Heart right ventricle (tissue), 16 donors: ENCODE measurements around the gene RNF40. TPM values are rescaled to one million over a fixed set of nuclear protein-coding genes. Genes with fewer than 3 reads are reported as not detected.

ENCODE experiments used
- ATAC-seq, 8 donors: fragments of 200-7000 bp; cut with Tn5 transposase; one replicate each; pipeline ENCODE4 v1.9.1; 2020; ENCODE audit warnings: mild to moderate bottlenecking in 8 of 8, moderate library complexity in 8 of 8, moderate number of reproducible peaks in 1 of 8
- DNase-seq, 2 donors: peaks; one replicate each; pipeline ENCODE4 v3.0.0-alpha.2; 2020
- H3K27ac ChIP-seq, 10 donors: fragments of 200-600 bp; sonication (generic) in 2 of 10; one replicate each; pipeline versions ENCODE4 v1.5.0 to v1.8.0; 2020 to 2022; ENCODE audit warnings: mild to moderate bottlenecking in 3 of 10
- H3K27me3 ChIP-seq, 7 donors: fragments of 200-600 bp; one replicate each; pipeline ENCODE4 v1.8.0; 2021 to 2022; ENCODE audit warnings: mild to moderate bottlenecking in 2 of 7
- H3K36me3 ChIP-seq, 9 donors: fragments of 200-600 bp; sonication (generic) in 1 of 9; one replicate each; pipeline versions ENCODE4 v1.5.0 to v1.8.0; 2020 to 2022; ENCODE audit warnings: mild to moderate bottlenecking in 2 of 9
- H3K4me1 ChIP-seq, 9 donors: fragments of 200-600 bp; sonication (generic) in 1 of 9; one replicate each; pipeline versions ENCODE4 v1.5.0 to v1.8.0; 2020 to 2022; ENCODE audit warnings: mild to moderate bottlenecking in 4 of 9
- H3K4me3 ChIP-seq, 10 donors: fragments of 200-600 bp; sonication (generic) in 2 of 10; one replicate each; pipeline versions ENCODE4 v1.5.0 to v1.8.0; 2020 to 2022; ENCODE audit warnings: mild to moderate bottlenecking in 7 of 10, moderate library complexity in 2 of 10
- H3K9me3 ChIP-seq, 11 donors: fragments of 200-600 bp in 10 of 11; sonication (generic) in 2 of 11; one replicate each; pipeline versions ENCODE4 v1.5.0 to v1.8.0; 2013 to 2022; ENCODE audit warnings: mild to moderate bottlenecking in 2 of 11, control low read depth in 1 of 11, moderate library complexity in 1 of 11
- WGBS, 2 donors: extraction: QIAGEN DNeasy Blood & Tissue Kit; methylation state at CpG; one replicate each; pipeline ENCODE4 v1.1.7; 2013; ENCODE audit warnings: inconsistent platforms in 1 of 2; 5-methylcytosine and 5-hydroxymethylcytosine counted together
- intact Hi-C, 10 donors: fragments of 100-400 bp; cut with DNase I; formaldehyde crosslinking; loops; one replicate each; pipeline versions ENCODE4 v1.11.1 to v1.14.2; 2022
- polyA plus RNA-seq, 2 donors: library from polyadenylated mRNA; stranded (reverse); fragments of 200-250 nt; gene quantifications; one replicate each; pipeline ENCODE4 v1.2.3, GENCODE V29; 2013
- total RNA-seq, 10 donors: library from RNA; stranded (reverse); fragmentation: NEBNext Ultra II Directional in 3 of 10; extraction: Animal tissue kit (Norgen Biotek cat#: 25700) in 3 of 10; gene quantifications; one replicate each; pipeline versions ENCODE4 v1.2.1 to v1.2.4, GENCODE V29; 2021 to 2023
- TF ChIP-seq, protein P1 (sequence below), 9 donors: fragments of 200-600 bp; sonication (generic) in 2 of 9; IDR thresholded peaks; one replicate each; pipeline versions ENCODE4 v1.5.0 to v1.8.0; 2021 to 2022; ENCODE audit warnings: antibody characterized with exemption in 9 of 9, mild to moderate bottlenecking in 5 of 9, moderate library complexity in 1 of 9
- donor health status: Arrhythmogenic right ventricular cardiomyopathy.
- donor health status: ischemic (EF 13 %, LVEDD 7.1; RV severe dilation, severe dysfunction).
- donor health status: healthy with polysubstance abuse.
- donor health status: DM: no; HTN: yes; CAD: no.
- donor health status: DM: no; HTN: no; CAD: no.
- donor health status: ischemic (EF 25% LVEDD 6.9; RV normal size, moderate dysfunction).
- donor health status: ischemic (EF 25% LVEDD 5.7; RV mildly dilated, moderate dysfunction).
- donor health status: healthy.
- donor health status: DM: yes; HTN: yes; CAD: no.
- donor health status: Ischemic cardiomyopathy.
- donor health status: ischemic (EF 35%, LVEDD 5.7; RV mildly dilated, moderate dysfunction).
- donor health status: nonischemic (EF 11% LVEDD 7.7; RV severe dilation, severe dysfunction).
- donor health status: DM: yes; HTN: yes; CAD: no.
- donor health status: PGD.
- donor health status: ischemic (EF 29% LVEDD 5.4; RV normal size, mild dysfunction).
- donor health status: nonischemic (EF 23%, LVEDD 6.1; RV moderate dilation, normal function).

RNF40 gene
- total and polyA plus RNA-seq, 12 donors = 33.0 to 69.9 (median 42.6) TPM

GRCh38 chr16:30741461-30741914 is 20.6 kb upstream of the RNF40 start:
- H3K27ac ChIP-seq = peak overlapping the region in 8 of 10 donors; percentile 10 to 70 (median 52)
- H3K4me1 ChIP-seq = peaks cover 10 to 33% (median 21%) of the 10 kb centered on the region in 9 donors
- intact Hi-C loops = loop anchor here in 1 of 10 donors (5.0 kb wide), 1 partner anchor 39 kb away; no protein-coding TSS in a partner anchor
- peaks cover 11 to 81% (median 30%) of the 10 kb centered on the region in 9 donors for H3K36me3 ChIP-seq
- H3K9me3 ChIP-seq = no peaks in the 10 kb centered on the region
- no peak overlapping the region for H3K4me3 ChIP-seq
- DNase-seq (no peak), ATAC-seq (peak in 4 of 8 donors; percentile 11 to 33 (median 18))
- WGBS, 2 donors = 68 to 73% methylated on average over 6 of the region's 6 CpGs
- no peaks in the 10 kb centered on the region for H3K27me3 ChIP-seq
- TF ChIP-seq, protein P1, sequence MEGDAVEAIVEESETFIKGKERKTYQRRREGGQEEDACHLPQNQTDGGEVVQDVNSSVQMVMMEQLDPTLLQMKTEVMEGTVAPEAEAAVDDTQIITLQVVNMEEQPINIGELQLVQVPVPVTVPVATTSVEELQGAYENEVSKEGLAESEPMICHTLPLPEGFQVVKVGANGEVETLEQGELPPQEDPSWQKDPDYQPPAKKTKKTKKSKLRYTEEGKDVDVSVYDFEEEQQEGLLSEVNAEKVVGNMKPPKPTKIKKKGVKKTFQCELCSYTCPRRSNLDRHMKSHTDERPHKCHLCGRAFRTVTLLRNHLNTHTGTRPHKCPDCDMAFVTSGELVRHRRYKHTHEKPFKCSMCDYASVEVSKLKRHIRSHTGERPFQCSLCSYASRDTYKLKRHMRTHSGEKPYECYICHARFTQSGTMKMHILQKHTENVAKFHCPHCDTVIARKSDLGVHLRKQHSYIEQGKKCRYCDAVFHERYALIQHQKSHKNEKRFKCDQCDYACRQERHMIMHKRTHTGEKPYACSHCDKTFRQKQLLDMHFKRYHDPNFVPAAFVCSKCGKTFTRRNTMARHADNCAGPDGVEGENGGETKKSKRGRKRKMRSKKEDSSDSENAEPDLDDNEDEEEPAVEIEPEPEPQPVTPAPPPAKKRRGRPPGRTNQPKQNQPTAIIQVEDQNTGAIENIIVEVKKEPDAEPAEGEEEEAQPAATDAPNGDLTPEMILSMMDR (IDR thresholded peaks at IDR 0.05) = no peak

- Histone ChIP-seq H3K36me3 (peaks cover 0 to 59% (median 9%) of the 10 kb centered on the region in 9 donors), H3K9me3 (no peaks in the 10 kb centered on the region), H3K27ac (peak overlapping the region in 7 of 10 donors; percentile 41 to 71 (median 61)), H3K4me1 (peaks cover 10 to 39% (median 29%) of the 10 kb centered on the region in 9 donors), H3K27me3 (no peaks in the 10 kb centered on the region), H3K4me3 (no peak overlapping the region)
- TF ChIP-seq, protein P1 (IDR thresholded peaks at IDR 0.05) = no peak
- DNase-seq (peak in 1 of 2 donors; percentile 45), ATAC-seq (peak in 5 of 8 donors; percentile 7 to 21 (median 17))
- WGBS, 2 donors = 82 to 95% methylated on average over 11 of the region's 11 CpGs
- intact Hi-C loops = loop anchor here in 1 of 10 donors (5.0 kb wide), 1 partner anchor 41 kb away; no protein-coding TSS in a partner anchor
Measured at GRCh38 chr16:30743716-30744115, 18.4 kb upstream of the RNF40 start.

GRCh38 chr16:30744183-30744582 is 17.9 kb upstream of the RNF40 start:
- H3K4me1 ChIP-seq = peaks cover 10 to 40% (median 29%) of the 10 kb centered on the region in 9 donors
- no peak overlapping the region for H3K4me3 ChIP-seq
- peaks cover 0 to 54% (median 4%) of the 10 kb centered on the region in 9 donors for H3K36me3 ChIP-seq
- intact Hi-C loops = loop anchor here in 1 of 10 donors (5.0 kb wide), 1 partner anchor 42 kb away; no protein-coding TSS in a partner anchor
- DNase-seq = no peak
- no peaks in the 10 kb centered on the region for H3K27me3 ChIP-seq
- no peaks in the 10 kb centered on the region for H3K9me3 ChIP-seq
- H3K27ac ChIP-seq = peak overlapping the region in 7 of 10 donors; percentile 41 to 71 (median 61)
- TF ChIP-seq, protein P1 (IDR thresholded peaks at IDR 0.05) = no peak
- ATAC-seq = peak in 2 of 8 donors; percentile 1 to 5
- 64 to 77% methylated on average over 2 of the region's 2 CpGs for WGBS, 2 donors

GRCh38 chr16:30745082-30745481 is 17.0 kb upstream of the RNF40 start:
- Histone ChIP-seq H3K4me1 (peaks cover 9 to 39% (median 26%) of the 10 kb centered on the region in 9 donors), H3K9me3 (no peaks in the 10 kb centered on the region), H3K36me3 (peaks cover 0 to 47% (median 0%) of the 10 kb centered on the region in 9 donors), H3K27me3 (no peaks in the 10 kb centered on the region), H3K27ac (peak overlapping the region in 5 of 10 donors; percentile 9 to 71 (median 41)), H3K4me3 (no peak overlapping the region)
- TF ChIP-seq, protein P1 (IDR thresholded peaks at IDR 0.05) = no peak
- ATAC-seq (no peak), DNase-seq (no peak)
- intact Hi-C loops = loop anchor here in 1 of 10 donors (5.0 kb wide), 1 partner anchor 48 kb away; the partner anchor contains the start of gene SRCAP
- 67 to 79% methylated on average over 2 of the region's 2 CpGs for WGBS, 2 donors
